Hair follicular keratinocyte (primary cell): ENCODE results near the gene TRIM5. TPM values are rescaled to one million over a fixed set of nuclear protein-coding genes. Genes with fewer than 3 reads are reported as not detected.

Experiments used
- total RNA-seq: library from RNA; depleted of rRNA; stranded (reverse); fragments of >200 nt; gene quantifications from 2 replicates; pipeline ENCODE4 v1.2.3, GENCODE V29; 2015

Gene TRIM5
- 27.4 and 31.2 TPM in 2 replicates for total RNA-seq

DNA sequence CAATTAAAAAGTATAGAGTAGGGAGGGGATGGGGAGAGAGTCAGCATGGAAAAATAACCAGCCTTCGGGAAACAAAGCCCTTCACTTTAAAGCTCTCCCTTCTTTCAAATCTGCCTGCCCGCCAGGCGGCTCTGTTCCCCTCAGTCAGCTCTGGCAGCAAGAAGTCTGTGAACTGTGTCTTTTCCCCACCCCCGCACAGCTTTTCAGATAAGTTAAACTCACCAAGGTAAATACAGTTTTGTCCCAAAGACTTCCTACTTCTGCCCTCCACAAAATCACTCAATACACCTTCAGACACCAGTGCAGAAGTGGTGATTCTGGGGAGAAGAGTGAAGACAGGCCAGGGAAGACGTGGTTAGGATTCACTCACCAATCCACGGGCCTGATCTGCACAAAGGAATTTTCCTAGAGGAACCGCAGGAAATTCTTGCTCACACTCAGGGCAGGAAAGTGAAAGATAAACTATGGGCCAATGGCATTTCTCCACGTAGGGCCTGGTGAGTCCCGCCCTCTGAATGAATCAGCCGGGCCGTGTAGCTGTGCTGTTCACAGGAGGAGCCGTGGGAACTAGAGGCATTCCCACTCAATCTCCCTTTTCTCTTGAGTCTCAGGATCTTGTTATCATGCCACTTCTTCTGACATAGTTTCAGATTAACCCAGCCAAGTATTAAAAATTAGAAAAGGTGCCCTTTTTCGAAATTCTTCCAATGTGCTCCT is at the start of gene TRIM5:
Gene TRIM5 (minus strand): TSS at position 429 of the 717 bp plus-strand sequence. CDS start 4,897 bp downstream, outside the sequence.

DNA sequence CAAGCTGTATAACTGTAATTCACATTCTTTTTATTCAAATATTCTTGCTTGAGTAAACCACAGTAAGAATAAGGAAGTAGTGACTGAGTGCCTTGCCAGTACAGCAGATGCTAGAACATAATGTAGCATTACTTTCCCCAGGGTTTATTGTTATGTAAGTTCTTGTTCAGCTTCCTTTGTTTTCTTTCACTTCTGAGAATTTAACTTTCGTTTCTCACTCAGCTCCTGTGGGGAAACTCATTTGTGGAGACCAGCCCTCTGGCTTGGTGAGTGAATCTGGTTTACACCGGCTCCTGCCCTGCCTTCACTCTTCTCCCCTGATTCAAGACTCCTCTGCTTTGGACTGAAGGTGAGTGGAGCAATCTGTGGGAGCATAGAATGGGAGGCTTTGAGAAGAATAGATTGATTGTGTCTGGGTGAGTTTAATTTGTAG is 4.7 kb upstream of the TRIM5 start, which contains the start of gene TRIM22:
Gene TRIM22 (plus strand): TSS at position 240 of the 433 bp plus-strand sequence. CDS start 6,443 bp downstream, outside the sequence.

GRCh38 chr11:5624489-5625279 is 60.2 kb downstream of the TRIM5 start, which contains the start of gene TRIM34:
Gene TRIM34 (plus strand): TSS chr11:5625001. CDS start chr11:5632332, 7,331 bp downstream.

Other genes with a start within 250 kb of the TRIM5 start
- gene OR51I1, start 243.6 kb downstream of the TRIM5 start, total RNA-seq, result not detected in 2 replicates
- gene OR51I2, start 235.8 kb downstream of the TRIM5 start, total RNA-seq, result not detected in 2 replicates
- gene OR52D1, start 196.4 kb downstream of the TRIM5 start, total RNA-seq, result not detected in 2 replicates
- gene UBQLN3, start 175.1 kb downstream of the TRIM5 start, total RNA-seq, result not detected in 2 replicates
- not detected in 2 replicates for gene UBQLNL, start 168.4 kb downstream of the TRIM5 start, total RNA-seq
- gene OR52H1, start 136.5 kb downstream of the TRIM5 start, total RNA-seq, result not detected in 2 replicates
- not detected in 2 replicates for gene OR52B6, start 104.2 kb downstream of the TRIM5 start, total RNA-seq
- 2.7 and 2.8 TPM in 2 replicates for gene TRIM6, start 88.4 kb downstream of the TRIM5 start, total RNA-seq
- 4.9 and 6.5 TPM in 2 replicates for gene TRIM34, start 60.1 kb downstream of the TRIM5 start, total RNA-seq
- 18.9 and 41.5 TPM in 2 replicates for gene TRIM22, start 4.7 kb upstream of the TRIM5 start, total RNA-seq
- gene OR56B1, start 51.4 kb upstream of the TRIM5 start, total RNA-seq, result not detected in 2 replicates
- not detected in 2 replicates for gene OR52N4, start 69.2 kb upstream of the TRIM5 start, total RNA-seq
- not detected in 2 replicates for gene OR52N5, start 98.3 kb upstream of the TRIM5 start, total RNA-seq
- not detected in 2 replicates for gene OR52N1, start 106.2 kb upstream of the TRIM5 start, total RNA-seq
- gene OR52N2, start 123.8 kb upstream of the TRIM5 start, total RNA-seq, result not detected in 2 replicates
- not detected in 2 replicates for gene OR52E6, start 156.8 kb upstream of the TRIM5 start, total RNA-seq
- not detected in 2 replicates for gene OR52E8, start 172.6 kb upstream of the TRIM5 start, total RNA-seq
- gene OR52E4, start 195.6 kb upstream of the TRIM5 start, total RNA-seq, result not detected in 2 replicates
- gene OR52E5, start 208.1 kb upstream of the TRIM5 start, total RNA-seq, result not detected in 2 replicates